ENCODE results near the gene CENPV. TPM values are rescaled to one million over a fixed set of nuclear protein-coding genes. Genes with fewer than 3 reads are reported as not detected.

CENPV gene
- total RNA-seq, 1 experiment from 2014 or later, result 51.5 TPM

Other genes with a start within 250 kb of the CENPV start
- gene NCOR1, start 137.9 kb downstream of the CENPV start, total RNA-seq (2014; rRNA removed; shearing (Covaris generic)), result 245 and 274 TPM in 2 replicates
- gene PIGL, start 136.3 kb downstream of the CENPV start, total RNA-seq (2014; rRNA removed; shearing (Covaris generic)), result 27.2 and 35.2 TPM in 2 replicates
- 2,921 and 3,511 TPM in 2 replicates for gene UBB, start 27.6 kb upstream of the CENPV start, total RNA-seq (2014; rRNA removed; shearing (Covaris generic))
- 0.42 and 0.63 TPM in 2 replicates for gene TRPV2, start 62.1 kb upstream of the CENPV start, total RNA-seq (2014; rRNA removed; shearing (Covaris generic))
- 3.7 and 4.8 TPM in 2 replicates for gene LRRC75A, start 138.7 kb upstream of the CENPV start, total RNA-seq (2014; rRNA removed; shearing (Covaris generic))
- gene ZNF287, start 215.7 kb upstream of the CENPV start, total RNA-seq (2014; rRNA removed; shearing (Covaris generic)), result 17.0 and 18.2 TPM in 2 replicates